Spleen (tissue), 7 donors: ENCODE results near the gene ERC1.

Experiments
- CTCF ChIP-seq, 11 experiments: fragments of 200-600 bp in 7 of 11; fragments of 450-650 bp in 4 of 11; sonication (generic) in 4 of 11; IDR thresholded peaks in 8 of 11; conservative IDR thresholded peaks in 3 of 11; 1 replicate in 7 of 11; 2 replicates in 4 of 11; pipeline versions ENCODE4 v1.4.0 to v1.8.0; 2016 to 2021; ENCODE audit warnings: antibody characterized with exemption in 11 of 11, inconsistent platforms in 4 of 11, mild to moderate bottlenecking in 1 of 11
- POLR2A ChIP-seq, 3 donors: fragments of 450-650 bp; IDR thresholded peaks; one replicate each; pipeline ENCODE4 v1.5.1; 2017; ENCODE audit warnings: antibody characterized with exemption in 3 of 3, mild to moderate bottlenecking in 1 of 3
- POLR2AphosphoS5 ChIP-seq, 3 donors: sonication (generic); formaldehyde crosslinking; IDR thresholded peaks; one replicate each; pipeline ENCODE4 v1.5.1; 2017; ENCODE audit warnings: antibody characterized with exemption in 3 of 3
- donor health status: DM: no; HTN: no; CAD: no; lungs with moderate emphysema.
- donor health status: DM: no; HTN: no; CAD: no.
- donor health status: DM: no; HTN: no; CAD: no.

GRCh38 chr12:1107669-1108068 is 116.6 kb downstream of the ERC1 start:
- TF ChIP-seq POLR2A (IDR thresholded peaks at IDR 0.05) (no peak), CTCF (IDR thresholded peaks at IDR 0.05 in 8 of 11, conservative IDR thresholded peaks at IDR 0.05 in 3 of 11) (no peak), POLR2AphosphoS5 (IDR thresholded peaks at IDR 0.05) (no peak)
